Stimulated activated CD8-positive, alpha-beta memory T cell treated with anti-CD3 and anti-CD28 coated beads, Interleukin-4, amount 100 ng/mL, for 24 hours (primary cell): Measurements from ENCODE around the gene CDK14.
"Not testable (repeated sequence)": the region's sequence is repeated elsewhere in the genome, so short reads cannot be mapped to it uniquely, and the experiment has no call there.

ENCODE experiments used
- DNase-seq: peaks from one replicate; pipeline ENCODE4 v3.0.0-alpha.2; 2020; ENCODE audit warnings: low read depth

The CDK14 gene

DNA sequence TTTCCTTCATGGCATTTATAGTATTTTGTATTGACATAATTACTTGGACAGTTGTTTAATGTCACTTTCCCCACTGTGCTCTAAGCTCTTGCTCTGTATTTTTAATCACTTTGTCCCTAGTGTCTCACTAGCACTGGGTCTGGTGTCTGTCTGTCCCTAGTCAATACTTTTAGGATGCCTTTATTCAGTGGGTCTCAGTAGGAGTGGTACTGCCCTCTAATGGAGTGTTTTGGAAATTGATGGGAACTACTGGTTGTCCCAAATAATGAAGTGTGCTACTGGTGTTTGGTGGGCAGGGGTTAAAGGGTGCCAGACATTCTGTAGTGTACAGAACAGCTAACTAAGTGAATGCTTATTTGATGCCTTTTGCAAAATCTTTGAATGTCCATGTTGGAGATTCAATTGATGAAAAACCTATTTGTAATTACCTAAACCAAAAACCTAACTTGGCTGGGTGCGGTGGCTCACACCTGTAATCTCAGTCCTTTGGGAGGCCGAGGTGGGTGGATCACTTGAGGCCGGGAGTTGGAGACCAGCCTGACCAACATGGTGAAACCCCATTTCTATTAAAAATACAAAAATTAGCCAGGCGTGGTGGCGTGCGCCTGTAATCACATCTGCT, 33.3 kb downstream of the CDK14 start:
- DNase-seq, result no peak

DNA sequence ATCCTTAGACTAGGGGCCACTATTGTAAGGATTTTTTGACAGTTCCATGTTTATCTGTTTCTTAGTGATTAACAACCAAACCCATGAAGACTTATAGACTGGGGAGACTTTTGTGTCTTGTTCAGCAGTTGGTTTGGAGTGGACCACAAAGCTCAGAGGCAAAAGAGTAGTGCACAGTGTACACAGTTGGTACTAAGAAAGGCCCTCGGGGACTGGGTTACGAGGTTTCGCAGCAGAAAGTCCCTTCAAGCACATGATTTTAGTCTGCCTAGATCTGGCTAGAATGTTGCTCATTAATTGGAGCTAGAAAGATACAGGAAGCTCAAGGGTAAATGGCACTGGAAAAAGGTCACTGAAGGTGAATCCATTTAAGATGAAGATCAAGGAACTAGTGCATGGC, 35.4 kb downstream of the CDK14 start:
- no peak for DNase-seq

DNA sequence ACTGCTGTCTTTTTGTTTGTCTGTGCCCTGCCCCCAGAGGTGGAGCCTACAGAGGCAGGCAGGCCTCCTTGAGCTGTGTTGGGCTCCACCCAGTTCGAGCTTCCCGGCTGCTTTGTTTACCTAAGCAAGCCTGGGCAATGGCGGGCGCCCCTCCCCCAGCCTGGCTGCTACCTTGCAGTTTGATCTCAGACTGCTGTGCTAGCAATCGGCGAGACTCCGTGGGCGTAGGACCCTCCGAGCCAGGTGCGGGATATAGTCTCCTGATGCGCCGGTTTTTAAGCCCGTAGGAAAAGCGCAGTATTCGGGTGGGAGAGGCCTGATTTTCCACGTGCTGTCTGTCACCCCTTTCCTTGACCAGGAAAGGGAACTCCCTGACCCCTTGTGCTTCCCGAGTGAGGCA, 43.6 kb downstream of the CDK14 start:
- DNase-seq, result not testable (repeated sequence)

DNA sequence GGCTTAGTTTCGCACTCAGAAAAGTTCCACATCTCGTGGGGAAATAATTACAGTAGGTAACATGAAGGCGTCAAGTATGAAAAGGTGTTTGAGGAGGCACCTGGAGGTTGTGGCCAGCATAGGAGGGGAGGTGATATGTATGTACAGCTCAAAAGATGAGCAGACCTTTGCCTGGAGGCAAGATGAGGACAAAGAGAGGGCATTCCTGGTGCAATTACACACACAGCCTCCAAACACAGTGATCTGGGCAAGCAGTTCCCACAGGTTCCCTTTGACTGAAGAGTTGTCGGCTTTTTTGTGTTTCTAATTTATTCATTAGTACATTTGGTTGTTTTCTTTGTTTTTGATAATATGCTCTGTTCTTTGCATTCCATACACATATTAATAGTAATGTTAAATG, 46.9 kb downstream of the CDK14 start:
- no peak for DNase-seq

DNA sequence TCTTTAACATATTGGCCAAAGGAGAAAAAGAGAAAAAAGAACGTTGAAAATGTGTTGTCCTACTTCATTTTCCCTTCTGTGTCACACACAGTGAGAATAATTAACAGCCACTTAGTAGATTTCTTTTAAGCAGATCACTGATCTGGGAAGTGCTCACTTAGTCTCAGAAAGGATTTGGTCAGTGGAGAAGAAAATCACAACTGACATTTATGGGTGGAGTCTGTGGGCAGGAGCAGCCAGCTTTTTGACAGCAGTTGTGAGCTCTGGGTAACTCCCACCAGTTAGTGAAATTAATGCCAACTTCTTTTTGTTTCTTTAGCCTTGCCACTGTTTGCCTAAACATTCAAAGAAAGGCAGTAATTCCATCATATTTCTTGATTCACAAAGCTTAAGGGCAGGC, 49.7 kb downstream of the CDK14 start:
- DNase-seq, result no peak

DNA sequence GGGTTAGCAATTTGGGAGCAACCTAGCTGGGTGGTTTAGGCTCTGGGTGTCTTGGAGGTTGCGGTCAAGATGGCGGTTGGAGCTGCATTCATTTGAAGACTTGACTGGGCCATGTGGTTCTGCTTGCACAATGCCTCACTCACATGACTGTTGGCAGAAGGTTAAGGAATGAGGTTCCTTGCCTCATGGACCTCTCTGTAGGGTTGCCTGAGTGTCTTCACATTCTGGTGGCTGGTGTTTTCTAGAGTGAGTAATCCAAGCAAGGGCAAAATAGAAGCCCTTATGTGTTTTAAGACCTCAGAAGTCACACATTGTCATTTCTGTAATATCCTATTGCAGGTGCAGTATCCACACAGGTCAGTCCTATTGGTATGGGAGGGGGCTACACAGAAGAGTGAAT, 52.0 kb downstream of the CDK14 start:
- DNase-seq, result no peak

DNA sequence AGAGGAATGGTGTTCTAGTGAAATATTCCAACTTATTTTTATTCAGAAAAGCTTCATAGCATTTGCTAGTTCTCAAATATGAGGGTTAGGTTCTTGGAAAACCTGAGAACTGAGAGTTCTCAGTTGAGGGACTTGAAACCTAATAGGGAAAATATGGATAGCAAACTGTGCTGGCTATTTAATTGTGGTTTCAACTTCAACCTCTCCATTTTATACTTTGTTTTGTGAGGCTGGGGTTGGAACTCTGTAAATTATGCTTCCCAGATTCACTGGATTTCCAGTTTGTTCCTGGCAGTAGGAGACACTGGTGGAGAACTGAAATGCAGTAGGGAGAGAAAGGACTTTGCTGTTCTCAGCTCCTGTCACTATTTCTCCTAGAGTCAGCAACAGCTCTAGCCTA, 52.7 kb downstream of the CDK14 start:
- DNase-seq, result no peak

DNA sequence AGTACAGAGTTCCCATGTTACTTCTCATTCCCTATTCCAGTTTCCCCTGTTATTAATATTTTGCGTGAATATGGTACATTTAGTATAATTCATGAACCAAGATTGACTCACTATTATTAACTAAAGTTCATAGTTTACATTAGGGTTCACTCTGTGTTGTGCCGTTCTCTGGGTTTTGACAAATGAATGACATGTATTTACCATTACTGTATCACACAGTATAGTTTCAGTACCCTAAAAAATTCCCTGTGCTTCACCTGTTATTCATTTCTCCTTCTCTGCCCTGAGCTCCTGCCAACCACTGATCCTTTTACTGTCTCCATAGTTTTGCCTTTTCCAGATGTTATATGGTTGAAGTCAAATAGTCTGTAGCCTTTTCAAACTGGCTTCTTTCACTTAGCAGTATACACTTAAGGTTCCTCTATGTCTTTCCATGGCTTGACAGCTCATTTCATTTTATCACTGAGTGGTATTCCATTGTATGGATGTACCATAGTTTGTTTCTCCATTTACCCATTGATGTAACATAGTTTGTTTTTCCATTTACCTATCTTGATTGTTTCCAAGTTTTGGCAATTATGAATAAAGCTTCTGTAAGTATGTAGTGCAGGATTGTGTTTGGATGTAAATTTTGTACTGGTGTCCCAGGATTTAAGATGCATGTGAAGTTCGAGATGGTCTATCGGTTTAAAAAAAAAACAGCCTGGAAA, 58.8 kb downstream of the CDK14 start:
- no peak for DNase-seq

DNA sequence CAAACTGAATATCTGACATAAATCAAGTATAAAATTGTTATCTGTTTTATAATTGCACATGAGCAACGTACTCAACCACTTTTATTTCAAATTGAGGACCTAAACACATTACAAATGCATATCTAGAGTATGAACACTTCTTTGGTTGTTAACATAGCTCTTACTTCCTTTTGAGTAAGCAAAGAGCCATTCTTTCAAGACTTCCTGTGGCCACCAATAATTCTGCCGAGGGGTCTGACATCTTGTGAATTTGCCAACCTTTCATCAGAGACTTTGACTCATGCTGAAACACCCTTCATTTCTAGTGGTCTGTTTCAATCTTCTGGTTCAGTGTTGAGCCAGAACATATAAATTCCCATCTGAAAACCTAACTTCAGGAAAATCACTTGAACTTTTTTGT, 59.4 kb downstream of the CDK14 start:
- no peak for DNase-seq

DNA sequence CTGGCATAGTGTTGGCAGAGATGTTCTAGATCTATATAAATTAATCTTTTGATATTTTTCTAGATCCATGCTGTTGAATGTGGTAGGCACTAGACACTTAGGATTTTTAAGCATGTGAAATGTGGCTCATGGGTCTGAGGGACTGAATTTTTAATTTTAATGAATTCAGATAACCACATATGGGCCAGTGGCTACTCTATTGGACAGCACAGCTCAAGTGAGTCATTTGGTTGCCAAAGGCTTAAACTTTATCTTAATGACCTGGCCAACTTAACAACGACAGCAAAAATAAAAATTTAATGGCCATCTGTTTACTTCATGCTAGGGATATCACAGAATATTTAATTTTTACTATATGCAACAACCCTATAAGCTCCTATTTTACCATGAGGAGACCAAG, 61.4 kb downstream of the CDK14 start:
- DNase-seq, result no peak

DNA sequence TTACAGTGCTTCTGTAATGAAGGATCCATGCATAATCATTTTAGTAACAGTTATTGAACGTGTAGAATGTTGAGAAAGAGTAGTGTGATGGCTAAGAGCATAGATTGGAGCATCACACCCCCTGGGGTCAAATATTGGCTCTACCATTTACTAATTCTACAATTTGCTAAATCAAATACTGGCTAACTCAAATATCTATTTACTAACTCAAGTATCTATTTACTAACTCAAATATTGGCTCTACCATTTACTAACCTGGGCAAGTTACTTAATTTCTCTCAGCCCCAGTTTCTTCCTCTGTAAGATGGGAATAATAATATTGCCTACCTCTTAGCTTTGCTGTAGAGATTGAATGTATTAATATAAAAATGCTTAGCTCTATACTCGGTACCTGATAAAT, 64.0 kb downstream of the CDK14 start:
- DNase-seq, result no peak

DNA sequence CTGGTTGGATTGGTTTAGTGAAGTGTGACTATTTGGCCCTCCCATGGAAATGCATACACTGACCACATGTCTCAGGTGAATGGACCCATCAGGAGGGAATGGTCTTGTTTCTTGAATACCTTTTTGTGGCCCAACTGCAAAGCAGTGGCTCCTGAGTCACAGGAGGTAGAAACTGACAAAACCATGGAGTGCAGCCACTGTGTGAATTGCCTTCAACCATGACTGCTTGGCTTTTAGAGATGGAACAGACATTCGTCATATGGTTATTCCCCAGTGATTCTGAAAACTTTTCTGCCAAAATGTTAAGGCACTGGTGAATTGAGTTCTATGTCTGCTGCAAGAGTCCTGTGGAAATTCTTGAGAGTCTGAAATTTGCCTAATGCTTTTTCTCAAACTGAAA, 64.7 kb downstream of the CDK14 start:
- DNase-seq, result no peak

DNA sequence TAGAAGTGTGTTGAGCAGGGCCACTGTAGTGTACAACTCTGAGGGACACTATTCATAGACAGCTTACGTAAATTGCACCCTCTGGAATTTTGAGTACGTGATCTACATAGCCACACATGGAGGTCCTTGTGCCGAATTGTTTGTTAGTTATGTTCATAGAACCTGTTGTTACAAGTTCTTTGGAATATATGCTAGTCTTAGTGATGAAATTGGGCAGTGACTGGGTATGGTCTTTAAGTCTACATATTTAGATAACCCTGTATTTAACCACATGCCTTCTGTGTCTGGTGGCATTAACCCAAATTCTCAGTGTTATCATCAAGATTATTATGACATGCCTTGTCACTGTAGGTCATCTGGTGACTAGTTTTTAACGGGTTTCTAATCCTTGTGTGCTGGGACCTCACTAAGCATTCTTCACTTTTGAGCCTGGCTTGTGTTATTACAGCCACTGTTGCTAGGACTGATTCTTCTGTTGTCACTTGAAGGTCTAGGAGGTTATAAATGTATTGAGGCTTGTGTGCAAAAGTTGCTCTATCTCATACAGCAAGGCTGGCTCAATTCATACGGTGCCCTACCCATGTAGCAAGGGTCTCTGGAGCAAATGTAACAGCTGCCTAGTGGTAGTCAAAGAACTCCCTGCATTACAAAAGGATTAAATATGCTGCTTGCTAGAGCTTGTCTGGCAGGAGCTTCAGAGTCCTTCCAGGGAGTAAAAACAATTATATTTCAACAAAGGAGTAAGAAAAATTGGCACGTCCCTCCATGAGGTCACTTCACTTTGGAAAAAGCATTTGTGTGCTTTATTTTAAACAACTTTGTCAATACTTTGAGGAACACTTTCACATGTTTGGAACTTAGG, 65.4 kb downstream of the CDK14 start:
- DNase-seq, result no peak

DNA sequence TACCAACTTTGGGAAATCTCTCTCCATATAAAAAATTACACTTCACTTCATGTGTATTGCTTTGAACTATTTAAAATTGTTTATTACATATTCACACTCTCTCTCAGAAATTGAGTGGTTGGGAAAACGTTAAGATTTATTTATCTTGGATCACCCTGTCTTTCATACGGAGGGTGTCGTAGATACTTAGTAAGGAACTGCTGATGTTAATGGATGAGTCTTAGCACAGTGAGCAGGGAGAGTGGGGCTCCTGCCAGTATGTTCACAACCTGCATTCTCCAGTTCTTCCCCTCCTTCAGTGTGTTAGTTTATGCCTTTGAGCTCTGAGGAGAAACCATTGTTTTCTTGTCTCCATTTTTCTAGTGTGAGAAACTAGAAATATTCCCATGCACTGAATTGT, 67.1 kb downstream of the CDK14 start:
- no peak for DNase-seq

DNA sequence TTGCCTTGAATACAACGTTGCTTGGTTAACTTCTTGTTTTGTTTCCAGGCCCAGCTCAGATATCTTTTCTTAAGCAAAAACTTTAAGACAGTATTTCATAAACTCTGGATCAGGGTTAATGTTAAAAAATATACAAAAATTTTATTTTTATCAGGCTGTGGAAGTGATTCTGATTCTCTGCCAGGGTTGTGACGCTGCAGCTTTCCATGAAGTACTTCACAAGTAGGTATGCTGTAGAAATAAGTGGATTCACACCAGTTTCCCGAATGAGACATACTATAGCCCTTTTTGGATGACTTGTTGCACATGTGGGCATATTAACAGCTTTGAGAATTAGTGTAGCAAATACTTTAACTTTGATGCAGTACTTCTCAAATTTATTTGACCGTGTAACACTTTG, 70.1 kb downstream of the CDK14 start:
- DNase-seq, result no peak

DNA sequence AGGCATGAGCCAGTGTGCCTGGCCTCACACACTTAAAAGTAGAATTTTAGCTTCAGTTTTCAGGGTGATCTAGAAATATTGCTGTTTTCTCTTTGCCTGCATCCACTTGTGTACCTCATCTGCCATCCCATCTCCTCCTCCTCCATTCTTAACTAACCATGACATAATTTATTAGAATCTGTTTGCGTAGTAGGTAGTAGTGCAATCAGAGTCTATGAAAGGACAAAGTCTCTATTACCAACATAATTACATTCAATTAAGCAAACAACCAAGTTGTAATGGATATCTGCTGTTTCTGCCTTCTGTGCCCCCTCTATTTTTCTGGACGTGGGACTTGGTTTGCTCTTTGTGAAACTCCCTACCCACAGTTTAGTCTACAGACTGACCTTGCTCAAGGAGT, 72.9 kb downstream of the CDK14 start:
- DNase-seq, result no peak

DNA sequence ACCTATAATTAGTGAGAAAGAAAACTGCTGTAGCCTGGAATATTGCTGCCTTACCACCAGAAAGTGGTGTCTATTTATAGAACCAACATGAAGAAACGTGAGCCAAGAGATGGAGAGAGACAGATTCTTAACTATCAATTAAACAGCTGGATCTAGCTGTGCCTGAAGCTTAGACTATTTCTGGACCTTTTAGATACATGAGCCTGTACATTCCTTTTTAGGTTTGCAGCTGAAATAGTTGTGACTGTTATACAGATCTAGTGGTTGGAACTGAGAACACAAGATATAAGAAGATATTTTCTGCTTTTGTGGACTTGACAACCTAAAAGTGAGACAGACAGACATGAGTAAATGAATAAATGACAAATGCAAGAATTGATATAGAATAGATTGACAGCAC, 73.4 kb downstream of the CDK14 start:
- no peak for DNase-seq

DNA sequence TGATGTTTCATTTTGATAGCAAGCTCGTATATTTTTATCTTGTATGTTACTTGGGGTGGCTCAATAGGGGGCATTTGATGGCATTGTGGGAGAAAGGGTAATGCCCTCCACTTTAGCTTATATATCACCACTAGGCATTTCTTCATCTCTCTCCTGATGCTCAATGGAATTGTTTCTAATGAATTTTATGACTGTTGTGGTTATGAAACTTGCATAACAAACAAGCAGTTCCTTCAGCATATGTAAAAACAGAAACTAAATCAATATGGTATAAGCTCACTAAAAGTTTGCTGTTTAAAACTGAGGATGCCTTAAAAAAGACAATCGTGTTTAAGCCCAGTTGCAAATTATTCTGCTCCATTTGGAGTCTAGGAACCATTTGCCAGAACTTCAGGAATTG, 75.5 kb downstream of the CDK14 start:
- no peak for DNase-seq

DNA sequence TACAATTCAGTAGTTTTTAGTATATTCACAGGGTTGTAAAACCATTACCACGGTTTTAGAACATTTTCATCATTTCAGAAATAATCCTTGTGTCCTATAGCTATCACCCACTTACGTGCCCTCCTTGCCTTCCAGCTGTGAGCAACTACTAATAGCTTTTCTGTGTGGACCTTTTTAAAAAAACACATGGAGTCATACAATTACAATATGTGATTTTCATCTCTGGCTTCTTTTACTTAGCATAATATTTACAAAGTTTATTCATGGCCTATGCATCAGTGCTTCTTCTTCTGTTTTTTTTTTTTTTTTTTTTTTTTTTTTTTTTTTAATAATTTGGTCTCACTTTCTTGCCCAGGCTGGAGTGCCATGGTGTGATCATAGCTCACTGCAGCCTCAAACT, 76.1 kb downstream of the CDK14 start:
- no peak for DNase-seq

DNA sequence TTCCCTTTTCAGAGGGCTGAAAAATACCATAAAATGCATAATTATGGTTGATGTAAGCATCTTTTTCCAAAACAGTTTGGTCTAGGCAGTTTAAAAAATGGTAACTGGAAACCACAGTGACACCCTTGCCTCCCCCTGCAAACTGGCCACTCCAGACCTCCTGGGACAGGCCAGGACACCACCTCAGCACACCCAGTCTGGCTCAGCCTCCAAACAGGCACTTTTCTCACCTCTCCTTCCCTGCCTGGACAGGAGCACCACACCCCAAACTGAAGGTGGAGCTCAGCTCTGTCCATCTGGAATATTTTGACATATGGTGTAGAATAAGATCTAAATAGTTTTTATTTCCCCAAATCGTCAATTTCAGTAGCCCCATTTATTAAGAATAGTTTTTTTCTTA, 78.5 kb downstream of the CDK14 start:
- no peak for DNase-seq

DNA sequence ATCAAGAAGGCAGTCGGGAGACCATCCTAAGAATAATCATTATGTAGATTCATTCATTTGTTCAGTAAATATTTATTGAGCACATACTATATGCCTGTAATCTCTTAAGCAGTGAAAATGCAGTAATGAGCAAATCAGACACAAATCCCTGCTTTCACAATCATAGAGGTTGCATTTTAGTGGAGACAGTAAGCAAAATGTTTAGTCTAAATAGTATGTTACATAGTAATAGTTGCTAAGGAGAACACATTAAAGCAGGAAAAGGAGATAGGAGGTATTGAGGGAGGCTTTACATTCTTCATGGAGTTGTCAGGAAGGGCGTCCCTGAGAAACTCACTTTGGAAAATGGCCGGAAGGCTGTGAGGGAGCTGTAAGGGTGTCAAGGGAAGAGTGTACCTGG, 79.9 kb downstream of the CDK14 start:
- no peak for DNase-seq

DNA sequence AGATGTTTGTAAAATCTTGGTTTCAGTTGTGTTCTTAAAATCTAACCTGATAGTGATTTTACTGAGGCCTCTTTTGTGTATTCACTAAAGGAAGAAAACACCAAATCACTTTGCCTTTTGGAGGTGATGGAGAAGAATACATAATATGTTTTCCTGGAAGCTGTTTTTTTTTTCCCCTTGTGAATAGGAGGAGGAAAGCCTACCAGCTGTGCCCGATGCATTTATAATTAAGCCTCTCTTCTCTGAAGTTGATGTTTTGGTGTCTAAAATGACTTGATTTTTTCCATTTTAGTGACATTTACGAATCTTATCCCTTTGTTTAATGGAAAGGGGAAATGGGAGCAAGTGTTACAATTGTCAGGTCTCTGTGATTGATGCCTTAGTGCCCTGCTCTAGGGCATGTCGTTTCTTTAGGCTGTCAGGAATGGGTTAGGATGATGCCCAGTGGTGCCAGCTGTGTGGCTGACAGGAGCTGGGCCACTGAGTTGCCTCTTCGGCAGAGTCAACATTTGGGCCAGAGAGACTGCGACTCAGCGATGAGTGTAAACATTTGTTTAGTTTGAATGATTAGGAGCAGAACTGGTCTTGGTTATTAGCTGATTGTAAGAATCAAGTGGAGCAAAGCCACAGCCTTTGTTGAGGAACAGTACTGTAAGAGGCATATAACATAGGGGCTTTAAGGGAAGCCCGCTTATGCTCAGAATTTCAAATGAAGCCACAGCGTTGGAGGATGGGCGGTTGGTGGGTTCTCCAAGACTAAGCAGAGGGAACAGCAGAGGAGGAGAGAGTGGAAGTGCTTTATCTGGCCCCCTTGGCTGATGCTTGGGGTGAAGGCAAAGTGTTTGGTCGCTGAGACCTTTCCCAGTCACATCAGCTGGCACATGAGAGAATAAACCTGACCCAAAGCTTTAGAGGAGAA, 81.6 kb downstream of the CDK14 start:
- DNase-seq, result no peak
